ENCODE measurements around the gene MECP2.

The MECP2 gene

GRCh38 chrX:154036513-154036912 lies 61.0 kb downstream of the MECP2 start:
- TF ChIP-seq CTCF (IDR thresholded peaks at IDR 0.05): no peak

DNA sequence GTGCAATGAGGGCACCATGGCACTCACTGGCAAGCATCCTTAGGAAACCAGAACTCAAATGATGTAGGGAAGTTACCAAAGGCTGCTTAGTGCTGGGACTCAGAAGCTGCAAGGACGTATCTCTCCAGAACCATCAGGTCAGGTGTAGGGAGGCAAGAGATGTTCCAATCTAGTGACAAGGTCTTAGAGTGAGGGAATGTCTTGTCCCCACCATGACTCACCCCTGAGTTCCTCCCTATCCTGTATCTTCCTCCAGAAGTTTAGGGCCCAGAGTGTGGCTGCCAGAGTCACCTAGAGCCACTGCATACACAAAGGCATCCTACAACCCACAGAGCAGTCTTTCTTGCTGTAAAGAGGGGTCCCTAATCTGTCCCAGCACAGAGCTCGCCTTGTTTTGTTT lies 63.7 kb downstream of the MECP2 start:
- no peak for TF ChIP-seq CTCF (IDR thresholded peaks at IDR 0.05)
- no peak for DNase-seq (ENCODE audit: low spot score)
- Histone ChIP-seq H3K27ac (no peak overlapping the region), H3K4me3 (no peak overlapping the region)

More at GRCh38 chrX:154036513-154036912, 61.0 kb downstream of the MECP2 start:
- H3K4me3 ChIP-seq: no peak overlapping the region
- DNase-seq (ENCODE audit: low spot score): no peak
- no peak overlapping the region for H3K27ac ChIP-seq

GRCh38 chrX:154032653-154033052 lies 64.9 kb downstream of the MECP2 start:
- Histone ChIP-seq H3K4me3 (no peak overlapping the region), H3K27ac (no peak overlapping the region)
- no peak for TF ChIP-seq CTCF (IDR thresholded peaks at IDR 0.05)
- DNase-seq (ENCODE audit: low spot score): no peak

DNA sequence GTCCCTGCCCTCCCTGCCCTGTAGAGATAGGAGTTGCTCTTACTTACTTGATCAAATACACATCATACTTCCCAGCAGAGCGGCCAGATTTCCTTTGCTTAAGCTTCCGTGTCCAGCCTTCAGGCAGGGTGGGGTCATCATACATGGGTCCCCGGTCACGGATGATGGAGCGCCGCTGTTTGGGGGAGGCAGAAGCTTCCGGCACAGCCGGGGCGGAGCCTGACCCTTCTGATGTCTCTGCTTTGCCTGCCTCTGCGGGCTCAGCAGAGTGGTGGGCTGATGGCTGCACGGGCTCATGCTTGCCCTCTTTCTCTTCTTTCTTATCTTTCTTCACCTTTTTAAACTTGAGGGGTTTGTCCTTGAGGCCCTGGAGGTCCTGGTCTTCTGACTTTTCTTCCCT lies 65.4 kb downstream of the MECP2 start:
- DNase-seq (ENCODE audit: low spot score): no peak
- no peak overlapping the region for H3K27ac ChIP-seq
- H3K4me3 ChIP-seq: no peak overlapping the region
- TF ChIP-seq CTCF (IDR thresholded peaks at IDR 0.05): no peak

DNA sequence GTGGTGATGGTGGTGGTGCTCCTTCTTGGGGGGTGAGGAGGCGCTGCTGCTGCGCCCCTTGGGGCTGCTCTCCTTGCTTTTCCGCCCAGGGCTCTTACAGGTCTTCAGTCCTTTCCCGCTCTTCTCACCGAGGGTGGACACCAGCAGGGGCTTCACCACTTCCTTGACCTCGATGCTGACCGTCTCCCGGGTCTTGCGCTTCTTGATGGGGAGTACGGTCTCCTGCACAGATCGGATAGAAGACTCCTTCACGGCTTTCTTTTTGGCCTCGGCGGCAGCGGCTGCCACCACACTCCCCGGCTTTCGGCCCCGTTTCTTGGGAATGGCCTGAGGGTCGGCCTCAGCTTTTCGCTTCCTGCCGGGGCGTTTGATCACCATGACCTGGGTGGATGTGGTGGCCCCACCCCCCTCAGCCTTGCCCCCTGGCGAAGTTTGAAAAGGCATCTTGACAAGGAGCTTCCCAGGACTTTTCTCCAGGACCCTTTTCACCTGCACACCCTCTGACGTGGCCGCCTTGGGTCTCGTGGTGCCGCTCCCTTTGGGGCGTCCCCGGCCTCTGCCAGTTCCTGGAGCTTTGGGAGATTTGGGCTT lies 66.7 kb downstream of the MECP2 start:
- no peak for TF ChIP-seq CTCF (IDR thresholded peaks at IDR 0.05)
- DNase-seq (ENCODE audit: low spot score): no peak
- Histone ChIP-seq H3K27ac (no peak overlapping the region), H3K4me3 (no peak overlapping the region)

DNA sequence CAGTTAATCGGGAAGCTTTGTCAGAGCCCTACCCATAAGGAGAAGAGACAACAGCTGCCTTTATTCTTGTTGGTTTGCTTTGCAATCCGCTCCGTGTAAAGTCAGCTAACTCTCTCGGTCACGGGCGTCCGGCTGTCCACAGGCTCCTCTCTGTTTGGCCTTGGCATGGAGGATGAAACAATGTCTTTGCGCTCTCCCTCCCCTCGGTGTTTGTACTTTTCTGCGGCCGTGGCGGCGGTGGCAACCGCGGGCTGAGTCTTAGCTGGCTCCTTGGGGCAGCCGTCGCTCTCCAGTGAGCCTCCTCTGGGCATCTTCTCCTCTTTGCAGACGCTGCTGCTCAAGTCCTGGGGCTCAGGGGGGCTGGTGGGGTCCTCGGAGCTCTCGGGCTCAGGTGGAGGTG lies 67.3 kb downstream of the MECP2 start:
- no peak for TF ChIP-seq CTCF (IDR thresholded peaks at IDR 0.05)
- DNase-seq (ENCODE audit: low spot score): no peak
- H3K27ac ChIP-seq: no peak overlapping the region
- no peak overlapping the region for H3K4me3 ChIP-seq

- no peak for DNase-seq (ENCODE audit: low spot score)
- no peak for TF ChIP-seq CTCF (IDR thresholded peaks at IDR 0.05)
- peak overlapping the region in 1 of 2 donors; percentile 24 for H3K27ac ChIP-seq
Measured at GRCh38 chrX:154029439-154029838, 68.1 kb downstream of the MECP2 start.

More at GRCh38 chrX:154029439-154029838, 68.1 kb downstream of the MECP2 start:
- H3K4me3 ChIP-seq: no peak overlapping the region
